Neuronal stem cell (in vitro differentiated cells): ENCODE measurements around the gene OLFM2.

ENCODE experiments used
- DNase-seq: peaks from one replicate; pipeline ENCODE4 v3.0.0-alpha.2; 2013; ENCODE audit warnings: low spot score
- H2AFZ ChIP-seq: one replicate; pipeline ENCODE4 v1.6.1; 2013; ENCODE audit warnings: mild to moderate bottlenecking, low read length, inconsistent platforms
- H2AK5ac ChIP-seq: 2 replicates; pipeline ENCODE4 v1.6.1; 2013; ENCODE audit warnings: low read depth, mild to moderate bottlenecking, inconsistent platforms, low read length, moderate library complexity, mixed read lengths
- H2BK120ac ChIP-seq: 2 replicates; pipeline ENCODE4 v1.6.1; 2013; ENCODE audit warnings: low read depth, mild to moderate bottlenecking, inconsistent platforms, low read length, moderate library complexity, mixed read lengths
- H2BK12ac ChIP-seq: one replicate; pipeline ENCODE4 v1.6.1; 2013; ENCODE audit warnings: low read length, inconsistent platforms
- H2BK15ac ChIP-seq: 2 replicates; pipeline ENCODE4 v1.6.1; 2013; ENCODE audit warnings: mild to moderate bottlenecking, low read length, inconsistent platforms, mixed read lengths
- H2BK5ac ChIP-seq: one replicate; pipeline ENCODE4 v1.6.1; 2013; ENCODE audit warnings: inconsistent platforms, mild to moderate bottlenecking, low read length, moderate library complexity
- H3K14ac ChIP-seq: one replicate; pipeline ENCODE4 v1.6.1; 2013; ENCODE audit warnings: low read length, inconsistent platforms
- H3K18ac ChIP-seq: 2 replicates; pipeline ENCODE4 v1.6.1; 2013; ENCODE audit warnings: low read length, inconsistent platforms
- H3K23ac ChIP-seq: 2 replicates; pipeline ENCODE4 v1.6.1; 2013; ENCODE audit warnings: low read depth, mild to moderate bottlenecking, mixed read lengths, low read length, inconsistent platforms; ENCODE audit not compliant: poor library complexity
- H3K27ac ChIP-seq: replicated peaks from 3 replicates; pipeline ENCODE4 v1.5.1; 2013; ENCODE audit warnings: low read length, inconsistent platforms
- H3K27me3 ChIP-seq, 3 experiments: 2 replicates each; pipeline ENCODE4 v1.6.1; 2013; ENCODE audit warnings: low read length in 3 of 3, mild to moderate bottlenecking in 2 of 3, inconsistent platforms in 1 of 3, low read depth in 1 of 3, mixed read lengths in 1 of 3, moderate library complexity in 1 of 3; ENCODE audit not compliant: control insufficient read depth in 3 of 3, insufficient read depth in 3 of 3
- H3K36me3 ChIP-seq, 2 donors: replicated peaks in 1 of 2; 2 replicates each; pipeline ENCODE4 v1.6.1; 2013; ENCODE audit warnings: low read length in 2 of 2; ENCODE audit not compliant: control insufficient read depth in 2 of 2, insufficient read depth in 2 of 2
- H3K4ac ChIP-seq: 2 replicates; pipeline ENCODE4 v1.6.1; 2013; ENCODE audit warnings: inconsistent platforms, mild to moderate bottlenecking, low read length, moderate library complexity
- H3K4me1 ChIP-seq, 2 donors: 1 replicate in 1 of 2; 2 replicates in 1 of 2; pipeline ENCODE4 v1.6.1; 2013; ENCODE audit warnings: low read length in 2 of 2, low read depth in 1 of 2; ENCODE audit not compliant: control insufficient read depth in 2 of 2, insufficient read depth in 1 of 2
- H3K4me2 ChIP-seq: one replicate; pipeline ENCODE4 v1.6.1; 2013; ENCODE audit warnings: mild to moderate bottlenecking, low read length, inconsistent platforms; ENCODE audit not compliant: insufficient read depth, poor library complexity, severe bottlenecking
- H3K4me3 ChIP-seq, 2 donors: 2 replicates each; pipeline ENCODE4 v1.5.1; 2013; ENCODE audit warnings: low read length in 2 of 2, mild to moderate bottlenecking in 2 of 2, inconsistent platforms in 1 of 2, moderate library complexity in 1 of 2
- H3K79me1 ChIP-seq: one replicate; pipeline ENCODE4 v1.6.1; 2013; ENCODE audit warnings: low read depth, mild to moderate bottlenecking, inconsistent platforms, low read length, moderate library complexity
- H3K9ac ChIP-seq: one replicate; pipeline ENCODE4 v1.6.1; 2013; ENCODE audit warnings: mild to moderate bottlenecking, low read depth, low read length, inconsistent platforms; ENCODE audit not compliant: poor library complexity
- H3K9me3 ChIP-seq, 2 donors: replicated peaks in 1 of 2; 2 replicates each; pipeline versions ENCODE3 to v1.6.1; 2013; ENCODE audit warnings: low read length in 2 of 2, mild to moderate bottlenecking in 2 of 2, inconsistent platforms in 1 of 2, low read depth in 1 of 2, mixed read lengths in 1 of 2, moderate library complexity in 1 of 2; ENCODE audit not compliant: control insufficient read depth in 2 of 2, insufficient read depth in 1 of 2
- H4K8ac ChIP-seq: one replicate; pipeline ENCODE4 v1.6.1; 2013; ENCODE audit warnings: low read depth, mild to moderate bottlenecking, inconsistent platforms, low read length, moderate library complexity
- H4K91ac ChIP-seq: one replicate; pipeline ENCODE4 v1.6.1; 2013; ENCODE audit warnings: low read length, low read depth, mild to moderate bottlenecking, inconsistent platforms; ENCODE audit not compliant: poor library complexity
- WGBS, 2 donors: extraction: QIAGEN DNeasy Blood & Tissue Kit; methylation state at CpG; one replicate each; pipeline ENCODE4 v1.1.7; 2013; ENCODE audit warnings: missing lambda C conversion rate in 2 of 2, mixed read lengths in 1 of 2; ENCODE audit not compliant: insufficient read length in 2 of 2, insufficient replicate concordance in 1 of 2; ENCODE audit errors: extremely low coverage in 2 of 2; 5-methylcytosine and 5-hydroxymethylcytosine counted together

Gene OLFM2

DNA sequence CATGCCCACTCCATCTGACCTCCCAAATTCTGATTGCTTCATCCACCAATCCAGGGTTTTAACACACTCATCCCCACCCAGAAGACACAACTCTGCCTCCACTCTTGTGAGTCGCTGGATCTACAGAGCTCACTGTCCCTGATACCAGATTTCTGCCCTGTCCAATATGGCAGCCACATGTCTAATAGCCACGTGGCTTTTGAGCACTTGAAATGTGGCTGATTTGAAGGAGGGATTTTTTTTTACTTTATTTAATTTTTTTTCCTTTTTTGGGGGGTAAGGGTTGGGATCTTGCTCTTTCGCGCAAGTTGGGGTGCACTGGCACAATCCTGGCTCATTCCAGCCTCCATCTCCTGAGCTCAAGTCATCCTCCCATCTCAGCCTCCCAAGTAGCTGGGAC, 24.8 kb upstream of the OLFM2 start:
- H3K18ac ChIP-seq = no peak overlapping the region
- no peak overlapping the region for H3K14ac ChIP-seq
- no peak overlapping the region for H4K8ac ChIP-seq
- no CpG with 5 or more reads among the region's 4 CpGs for WGBS, 2 donors
- H3K4ac ChIP-seq = no peak overlapping the region
- no peak overlapping the region for H3K4me3 ChIP-seq
- H3K27ac ChIP-seq = no peak overlapping the region
- H2AK5ac ChIP-seq = no peak overlapping the region
- H2BK12ac ChIP-seq = no peak overlapping the region
- no peak overlapping the region for H3K4me2 ChIP-seq
- no peak overlapping the region for H2BK5ac ChIP-seq
- no peak overlapping the region for H2BK15ac ChIP-seq
- no peaks in the 10 kb centered on the region for H3K79me1 ChIP-seq
- H3K9me3 ChIP-seq = no peaks in the 10 kb centered on the region
- H3K36me3 ChIP-seq = no peaks in the 10 kb centered on the region
- no peak overlapping the region for H2BK120ac ChIP-seq
- no peaks in the 10 kb centered on the region for H3K4me1 ChIP-seq
- peaks cover 0 to 11% (median 5%) of the 10 kb centered on the region in 3 experiments for H3K27me3 ChIP-seq
- H4K91ac ChIP-seq = no peak overlapping the region
- no peak overlapping the region for H3K9ac ChIP-seq
- H3K23ac ChIP-seq = no peak overlapping the region
- DNase-seq = no peak
- no peak overlapping the region for H2AFZ ChIP-seq

DNA sequence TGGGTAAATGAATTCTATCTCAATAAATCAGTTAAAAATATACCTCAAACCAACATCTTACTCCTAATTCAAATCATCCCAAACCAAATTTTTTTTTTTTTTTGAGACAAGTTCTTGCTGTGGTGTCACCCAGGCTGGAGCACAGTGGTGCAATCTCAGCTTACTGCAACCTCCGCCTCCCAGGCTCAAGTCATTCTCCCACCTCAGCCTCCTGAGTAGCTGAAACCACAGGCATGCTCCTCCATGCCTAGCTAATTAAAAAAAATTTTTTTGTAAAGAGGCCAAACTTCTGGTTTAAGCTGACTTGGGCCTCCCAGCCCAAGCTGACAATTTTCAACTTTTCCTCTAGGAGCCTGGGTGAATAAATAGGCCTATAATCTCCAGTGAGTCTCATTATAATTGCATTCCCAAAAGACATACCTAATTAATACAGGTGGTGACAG, 22.1 kb upstream of the OLFM2 start:
- Histone ChIP-seq H3K14ac (no peak overlapping the region), H3K36me3 (no peaks in the 10 kb centered on the region), H3K79me1 (no peaks in the 10 kb centered on the region), H2BK5ac (no peak overlapping the region), H3K9ac (no peak overlapping the region), H3K23ac (no peak overlapping the region), H2BK15ac (no peak overlapping the region), H2BK12ac (no peak overlapping the region), H3K4me3 (no peak overlapping the region), H3K9me3 (no peaks in the 10 kb centered on the region), H3K4ac (no peak overlapping the region), H3K27ac (no peak overlapping the region), H2AK5ac (no peak overlapping the region), H4K91ac (no peak overlapping the region), H3K4me2 (no peak overlapping the region), H3K18ac (no peak overlapping the region), H3K27me3 (peaks cover 0 to 3% (median 0%) of the 10 kb centered on the region in 3 experiments), H3K4me1 (no peaks in the 10 kb centered on the region), H4K8ac (no peak overlapping the region), H2BK120ac (no peak overlapping the region), H2AFZ (no peak overlapping the region)
- WGBS, 2 donors = no CpG with 5 or more reads among the region's 1 CpG
- no peak for DNase-seq

DNA sequence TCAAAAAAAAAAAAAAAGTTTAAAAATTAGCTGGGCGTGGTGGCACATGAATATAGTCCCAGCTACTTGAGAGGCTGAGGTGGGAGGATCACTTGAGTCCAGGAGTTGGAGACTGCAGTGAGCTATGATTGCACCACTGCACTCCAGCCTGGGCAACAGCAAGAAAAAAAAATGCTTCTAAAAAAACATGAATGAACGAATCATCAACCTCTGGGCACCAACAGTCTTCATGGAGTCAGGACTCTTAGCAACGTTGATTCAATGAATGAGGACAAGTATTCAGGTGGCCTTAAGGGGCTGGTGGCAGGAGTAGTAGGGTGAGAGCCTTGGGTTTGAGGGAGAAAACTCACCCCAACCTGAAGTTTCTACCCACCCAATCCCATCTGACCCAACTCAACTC, 20.6 kb upstream of the OLFM2 start:
- no CpG with 5 or more reads among the region's 3 CpGs for WGBS, 2 donors
- no peak overlapping the region for H3K23ac ChIP-seq
- H3K4me3 ChIP-seq = no peak overlapping the region
- H3K18ac ChIP-seq = no peak overlapping the region
- H2BK5ac ChIP-seq = no peak overlapping the region
- H3K27me3 ChIP-seq = peaks cover 0 to 8% (median 0%) of the 10 kb centered on the region in 3 experiments
- no peak overlapping the region for H2BK12ac ChIP-seq
- no peak overlapping the region for H3K4me2 ChIP-seq
- H4K8ac ChIP-seq = no peak overlapping the region
- no peaks in the 10 kb centered on the region for H3K4me1 ChIP-seq
- no peaks in the 10 kb centered on the region for H3K79me1 ChIP-seq
- H4K91ac ChIP-seq = no peak overlapping the region
- no peak overlapping the region for H2AK5ac ChIP-seq
- no peak overlapping the region for H3K27ac ChIP-seq
- no peak overlapping the region for H2BK15ac ChIP-seq
- no peak overlapping the region for H3K4ac ChIP-seq
- no peak overlapping the region for H2BK120ac ChIP-seq
- H3K9ac ChIP-seq = no peak overlapping the region
- DNase-seq = no peak
- no peak overlapping the region for H2AFZ ChIP-seq
- H3K9me3 ChIP-seq = no peaks in the 10 kb centered on the region
- H3K14ac ChIP-seq = no peak overlapping the region
- H3K36me3 ChIP-seq = no peaks in the 10 kb centered on the region

DNA sequence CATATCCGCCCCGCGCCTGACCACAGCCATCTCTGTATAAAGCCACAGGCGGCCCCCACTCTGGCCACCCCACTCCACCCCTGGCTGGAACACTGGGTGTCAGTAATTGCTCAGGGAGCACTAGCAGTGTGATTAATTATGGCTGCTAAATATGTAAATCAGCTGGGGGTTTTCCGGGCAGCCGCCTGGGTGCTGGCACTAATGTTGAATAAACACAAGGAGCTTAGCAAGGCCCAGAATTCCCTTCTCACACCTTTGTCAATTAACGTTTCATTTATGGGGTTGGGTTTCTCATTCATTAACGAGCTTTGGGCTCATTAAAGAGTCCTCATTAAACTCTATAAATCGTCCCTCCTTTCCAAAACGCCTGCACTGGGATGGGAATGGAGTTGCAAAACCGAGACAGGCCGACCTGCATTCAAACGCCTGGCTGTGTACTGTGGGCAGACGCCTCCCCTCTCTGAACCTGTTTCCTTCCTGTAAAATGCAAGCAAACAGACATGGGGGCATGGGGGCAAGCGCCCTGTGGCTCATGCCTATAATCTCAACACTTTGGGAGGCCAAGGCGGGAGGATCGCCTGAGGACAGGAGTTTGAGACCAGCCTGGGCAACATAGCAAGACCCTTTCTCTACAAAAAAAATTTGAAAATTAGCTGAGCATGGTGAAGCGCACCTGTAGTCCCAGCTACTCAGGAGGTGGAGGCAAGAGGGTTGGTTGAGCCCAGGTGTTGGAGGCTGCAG, 17.7 kb upstream of the OLFM2 start:
- H3K36me3 ChIP-seq = no peaks in the 10 kb centered on the region
- no peak overlapping the region for H2BK15ac ChIP-seq
- DNase-seq = no peak
- peaks cover 0 to 5% (median 0%) of the 10 kb centered on the region in 3 experiments for H3K27me3 ChIP-seq
- H2BK5ac ChIP-seq = no peak overlapping the region
- no peaks in the 10 kb centered on the region for H3K79me1 ChIP-seq
- H3K4me3 ChIP-seq = no peak overlapping the region
- no peak overlapping the region for H2AK5ac ChIP-seq
- H3K27ac ChIP-seq = no peak overlapping the region
- no peak overlapping the region for H2AFZ ChIP-seq
- no peak overlapping the region for H3K18ac ChIP-seq
- H3K9ac ChIP-seq = no peak overlapping the region
- no peak overlapping the region for H2BK12ac ChIP-seq
- no peaks in the 10 kb centered on the region for H3K9me3 ChIP-seq
- H4K91ac ChIP-seq = no peak overlapping the region
- no peak overlapping the region for H3K14ac ChIP-seq
- H4K8ac ChIP-seq = no peak overlapping the region
- no peak overlapping the region for H2BK120ac ChIP-seq
- H3K23ac ChIP-seq = no peak overlapping the region
- no peaks in the 10 kb centered on the region for H3K4me1 ChIP-seq
- WGBS, 2 donors = no CpG with 5 or more reads among the region's 18 CpGs
- no peak overlapping the region for H3K4ac ChIP-seq
- no peak overlapping the region for H3K4me2 ChIP-seq
